Measurements from ENCODE around the gene MOGAT2.

Gene MOGAT2

DNA sequence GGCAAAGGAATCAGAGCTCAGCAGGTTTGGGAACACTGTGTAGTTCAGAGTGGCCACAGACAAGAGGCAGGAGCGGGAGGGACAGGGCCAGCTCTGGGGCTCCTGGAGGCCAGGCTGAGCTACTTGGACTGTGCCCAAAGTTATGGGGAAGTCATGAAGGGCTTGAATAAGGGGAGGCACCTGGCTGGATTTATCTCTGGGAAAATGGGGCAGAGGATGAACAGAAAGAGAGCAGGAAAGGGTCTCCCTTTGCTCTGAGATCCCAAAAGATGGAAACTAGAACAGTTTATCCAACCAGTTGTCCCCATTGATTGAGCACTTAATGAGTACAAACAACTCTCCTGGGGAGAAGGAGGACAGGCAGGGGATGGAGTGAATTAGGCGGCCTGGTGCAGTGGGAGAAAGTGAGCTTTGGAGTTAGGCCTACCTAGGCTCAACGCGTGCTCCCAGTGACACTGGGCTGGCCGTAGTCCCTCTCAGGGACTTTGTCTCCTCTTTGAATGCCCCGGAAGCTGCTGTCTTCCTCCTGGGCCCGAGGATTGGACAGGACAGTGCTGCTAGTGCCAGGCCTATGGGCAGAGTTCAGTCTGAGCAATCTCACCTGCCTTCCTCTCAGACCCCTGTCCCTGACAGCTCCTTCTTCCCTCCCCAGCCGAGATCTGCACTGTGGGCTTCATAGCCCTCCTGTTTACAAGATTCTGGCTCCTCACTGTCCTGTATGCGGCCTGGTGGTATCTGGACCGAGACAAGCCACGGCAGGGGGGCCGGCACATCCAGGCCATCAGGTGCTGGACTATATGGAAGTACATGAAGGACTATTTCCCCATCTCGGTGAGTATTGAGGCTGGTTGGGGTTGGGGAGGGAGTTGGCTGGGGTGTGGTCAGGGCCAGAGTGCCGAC, 2.0 kb downstream of the MOGAT2 start:
- TF ChIP-seq, protein P1, sequence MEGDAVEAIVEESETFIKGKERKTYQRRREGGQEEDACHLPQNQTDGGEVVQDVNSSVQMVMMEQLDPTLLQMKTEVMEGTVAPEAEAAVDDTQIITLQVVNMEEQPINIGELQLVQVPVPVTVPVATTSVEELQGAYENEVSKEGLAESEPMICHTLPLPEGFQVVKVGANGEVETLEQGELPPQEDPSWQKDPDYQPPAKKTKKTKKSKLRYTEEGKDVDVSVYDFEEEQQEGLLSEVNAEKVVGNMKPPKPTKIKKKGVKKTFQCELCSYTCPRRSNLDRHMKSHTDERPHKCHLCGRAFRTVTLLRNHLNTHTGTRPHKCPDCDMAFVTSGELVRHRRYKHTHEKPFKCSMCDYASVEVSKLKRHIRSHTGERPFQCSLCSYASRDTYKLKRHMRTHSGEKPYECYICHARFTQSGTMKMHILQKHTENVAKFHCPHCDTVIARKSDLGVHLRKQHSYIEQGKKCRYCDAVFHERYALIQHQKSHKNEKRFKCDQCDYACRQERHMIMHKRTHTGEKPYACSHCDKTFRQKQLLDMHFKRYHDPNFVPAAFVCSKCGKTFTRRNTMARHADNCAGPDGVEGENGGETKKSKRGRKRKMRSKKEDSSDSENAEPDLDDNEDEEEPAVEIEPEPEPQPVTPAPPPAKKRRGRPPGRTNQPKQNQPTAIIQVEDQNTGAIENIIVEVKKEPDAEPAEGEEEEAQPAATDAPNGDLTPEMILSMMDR (IDR thresholded peaks at IDR 0.05; ENCODE audit: insufficient read depth, missing control alignments), result no peak
- no peak for FAIRE-seq
- DNase-seq (ENCODE audit: insufficient read length, low spot score), result no peak

DNA sequence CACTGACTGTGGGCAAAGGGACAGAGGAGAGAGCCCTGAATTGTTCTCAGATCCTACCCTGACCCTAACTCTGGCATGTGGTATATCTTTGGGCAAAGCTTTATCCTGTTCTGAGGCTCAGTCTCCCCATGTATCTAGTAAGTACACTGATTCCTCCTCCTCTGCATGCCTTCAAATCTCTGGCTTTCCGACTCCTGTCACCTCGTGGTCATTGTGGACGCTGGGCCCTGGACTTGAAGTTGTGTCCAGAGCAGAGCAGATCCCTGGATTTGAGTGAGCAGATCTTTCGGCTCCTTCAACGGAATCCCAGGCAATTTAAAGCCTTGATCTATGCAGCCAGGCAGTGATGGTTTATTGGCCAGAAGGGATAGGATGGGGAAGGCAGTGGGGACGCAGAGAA, 3.0 kb downstream of the MOGAT2 start:
- TF ChIP-seq, protein P1 (IDR thresholded peaks at IDR 0.05; ENCODE audit: insufficient read depth, missing control alignments), result no peak

DNA sequence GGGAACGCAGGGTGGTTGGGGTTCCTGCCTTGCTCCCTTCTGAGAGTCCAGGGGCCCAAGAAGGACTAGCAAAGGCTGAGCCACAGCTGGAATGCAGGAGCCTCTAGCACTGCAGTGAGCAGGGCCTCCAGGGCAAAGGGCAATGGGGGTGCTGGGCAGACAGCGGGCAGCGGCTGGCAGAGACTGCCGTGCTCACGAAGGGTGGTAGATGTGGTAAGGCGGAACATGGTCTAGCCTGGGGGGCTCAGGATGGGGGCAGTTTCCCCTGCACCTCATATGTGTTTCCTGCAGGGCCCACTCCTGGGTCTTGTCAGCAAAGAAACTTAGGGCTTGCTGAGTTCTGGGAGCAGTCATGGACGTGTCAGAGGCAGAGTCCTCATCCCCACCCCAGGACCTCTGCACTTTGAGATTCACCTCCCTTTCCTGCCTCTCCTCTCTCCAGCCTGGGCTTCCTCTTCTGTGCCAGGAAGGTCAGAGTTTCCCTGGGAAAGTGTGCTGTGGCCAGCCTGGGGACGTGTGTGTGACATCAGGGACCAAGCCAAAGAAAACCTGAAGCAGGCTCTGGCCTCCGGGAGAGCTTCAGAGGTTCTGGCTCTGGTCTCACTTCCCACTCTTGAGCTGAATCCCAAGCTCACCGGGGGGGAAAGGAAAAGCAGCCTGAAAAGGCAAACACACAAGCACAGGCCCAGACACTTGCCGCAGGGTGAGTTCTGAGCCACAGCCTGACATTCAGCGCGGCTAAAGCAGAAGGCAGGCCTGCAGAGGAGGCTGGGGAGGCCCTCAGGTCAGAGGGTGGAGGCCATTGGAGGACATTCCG, 4.4 kb downstream of the MOGAT2 start:
- TF ChIP-seq, protein P1 (IDR thresholded peaks at IDR 0.05; ENCODE audit: insufficient read depth, missing control alignments), result no peak
- FAIRE-seq, result no peak
- no peak for DNase-seq (ENCODE audit: insufficient read length, low spot score)

More for the DNA sequence above, 3.0 kb downstream of the MOGAT2 start:
- no peak for DNase-seq (ENCODE audit: insufficient read length, low spot score)
- FAIRE-seq, result no peak

DNA sequence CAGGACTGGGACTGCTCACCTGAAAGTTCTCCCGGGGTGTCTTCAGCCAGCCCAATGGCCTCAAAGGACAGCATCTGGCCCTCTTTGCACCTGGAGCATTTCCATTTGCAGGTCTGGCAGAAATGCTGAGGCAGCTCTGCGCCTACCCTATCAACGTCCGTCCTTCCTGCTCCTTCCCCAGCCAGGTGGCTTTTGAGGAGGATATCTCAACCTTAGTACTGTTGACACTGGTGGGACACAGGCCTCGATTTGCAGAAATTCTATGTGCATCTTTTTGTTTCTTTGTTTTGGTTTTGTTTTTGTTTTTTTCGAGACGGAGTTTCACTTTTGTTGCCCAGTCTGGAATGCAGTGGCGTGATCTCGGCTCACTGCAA, 5.0 kb downstream of the MOGAT2 start:
- no peak for DNase-seq (ENCODE audit: insufficient read length, low spot score)
- TF ChIP-seq, protein P1 (IDR thresholded peaks at IDR 0.05; ENCODE audit: insufficient read depth, missing control alignments), result no peak

DNA sequence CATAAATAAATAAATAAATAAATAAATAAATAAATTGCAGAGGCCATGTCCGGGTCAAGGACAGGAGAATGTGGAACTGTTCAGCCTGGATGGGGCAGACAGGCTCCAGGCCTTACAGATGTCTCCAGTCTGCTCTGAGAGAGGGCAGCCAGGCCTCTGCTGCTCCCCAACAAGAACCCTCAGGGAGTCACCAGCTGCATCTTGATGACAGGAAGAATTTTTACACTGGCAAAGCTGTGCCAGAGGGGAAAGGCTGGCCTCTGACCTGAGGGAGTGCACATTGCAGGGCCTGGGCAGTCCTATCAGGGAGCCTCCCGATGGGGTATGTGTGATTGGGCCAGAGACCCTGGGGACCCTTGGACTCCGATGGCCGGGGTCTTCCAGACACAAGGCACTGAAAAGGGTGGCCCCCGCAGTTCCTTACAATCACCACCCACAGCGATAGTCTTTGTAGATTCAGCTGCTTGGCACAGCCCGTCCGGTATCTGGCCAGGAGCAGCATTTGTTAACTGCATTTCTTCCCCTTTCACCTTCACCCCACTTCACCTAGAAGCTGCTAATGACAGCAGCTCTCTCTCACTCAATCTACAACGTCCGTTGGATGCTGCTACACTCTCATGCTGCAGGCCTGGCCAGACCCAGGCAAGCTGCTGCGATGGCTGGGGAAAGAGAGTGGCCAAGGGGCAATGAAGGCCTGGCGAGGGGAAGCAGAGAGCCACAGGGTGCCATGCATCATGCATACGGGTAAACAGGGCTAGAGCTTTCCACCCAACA, 8.1 kb downstream of the MOGAT2 start:
- FAIRE-seq (no peak), DNase-seq (ENCODE audit: insufficient read length, low spot score) (no peak)
- TF ChIP-seq, protein P1 (IDR thresholded peaks at IDR 0.05; ENCODE audit: insufficient read depth, missing control alignments), result no peak

More for the DNA sequence above, 5.0 kb downstream of the MOGAT2 start:
- FAIRE-seq, result no peak

DNA sequence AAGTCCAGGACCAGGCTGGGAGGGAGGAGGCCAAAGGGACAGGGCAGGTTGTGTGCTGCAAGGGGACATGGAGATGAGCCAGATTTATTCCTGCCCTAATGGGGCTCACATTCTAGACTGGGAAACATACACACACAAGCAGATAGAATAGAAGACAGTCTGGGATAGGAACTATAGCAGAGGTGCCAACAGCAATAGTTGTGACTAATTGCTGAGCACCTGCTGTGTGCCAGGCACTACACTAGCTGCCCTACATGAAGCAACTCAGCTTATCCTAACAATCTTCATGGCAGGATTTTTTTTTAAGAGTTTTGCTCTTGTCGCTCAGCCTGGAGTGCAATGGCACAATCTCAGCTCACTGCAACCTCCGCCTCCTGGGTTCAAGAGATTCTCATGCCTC, 11.4 kb downstream of the MOGAT2 start:
- TF ChIP-seq, protein P1 (IDR thresholded peaks at IDR 0.05; ENCODE audit: insufficient read depth, missing control alignments), result no peak
- FAIRE-seq, result no peak
- DNase-seq (ENCODE audit: insufficient read length, low spot score), result no peak

Data from D721Med (cell line).